Left colon (tissue), 2 donors: ENCODE results near the gene ZFPL1. TPM values are rescaled to one million over a fixed set of nuclear protein-coding genes. Genes with fewer than 3 reads are reported as not detected.
"Not testable (repeated sequence)": the region's sequence is repeated elsewhere in the genome, so short reads cannot be mapped to it uniquely, and the experiment has no call there.

ENCODE experiments used
- ATAC-seq: fragments of 200-7000 bp; cut with Tn5 transposase; one replicate; pipeline ENCODE4 v1.9.1; 2020; ENCODE audit warnings: mild to moderate bottlenecking, moderate library complexity
- DNase-seq, 2 donors: peaks; one replicate each; pipeline ENCODE4 v3.0.0-alpha.2; 2020
- intact Hi-C, 2 donors: fragments of 100-400 bp; cut with DNase I in 1 of 2; cut with micrococcal nuclease in 1 of 2; formaldehyde crosslinking; loops; one replicate each; pipeline versions ENCODE4 v1.11.2 to v1.14.0; 2022; cut with DNase I, micrococcal nuclease
- total RNA-seq, 2 donors: library from RNA; stranded (reverse); fragmentation: NEBNext Ultra II Directional; extraction: Animal tissue kit (Norgen Biotek cat#: 25700); gene quantifications; one replicate each; pipeline ENCODE4 v1.2.1, GENCODE V29; 2021
- donor health status: DM: no; HTN: no; CAD: no.
- donor health status: DM: yes; HTN: yes; CAD: no.

ZFPL1 gene
- total RNA-seq, 2 donors from 2014 or later: 45.3 to 45.6 TPM

- DNase-seq: no peak
- no peak for ATAC-seq
- intact Hi-C loops: no loop called here
Observed at GRCh38 chr11:65111159-65111743, 27.2 kb downstream of the ZFPL1 start.

GRCh38 chr11:65111744-65112545 is 27.9 kb downstream of the ZFPL1 start, which contains the start of gene TM7SF2:
TM7SF2 (plus strand) TSS chr11:65111872; CDS start chr11:65112016, 144 bp downstream.
- intact Hi-C loops: no loop called here
- peak; percentile 98 to 99 for DNase-seq
- peak; percentile 82 for ATAC-seq

- ATAC-seq (peak; percentile 62), DNase-seq (peak; percentile 58 to 84)
- intact Hi-C loops: no loop called here
Observed at GRCh38 chr11:65112546-65113360, 28.7 kb downstream of the ZFPL1 start.

- DNase-seq (peak in 1 of 2 donors; percentile 52), ATAC-seq (no peak)
- intact Hi-C loops: no loop called here
Observed at GRCh38 chr11:65113361-65113756, 29.3 kb downstream of the ZFPL1 start.

GRCh38 chr11:65113839-65114238 is 29.8 kb downstream of the ZFPL1 start:
- no peak for DNase-seq
- intact Hi-C loops: no loop called here
- ATAC-seq: no peak

GRCh38 chr11:65114538-65115171 is 30.6 kb downstream of the ZFPL1 start:
- no peak for ATAC-seq
- intact Hi-C loops: no loop called here
- no peak for DNase-seq

GRCh38 chr11:65115361-65116082 is 31.5 kb downstream of the ZFPL1 start:
- ATAC-seq (no peak), DNase-seq (peak in 1 of 2 donors; percentile 26)
- intact Hi-C loops: no loop called here

GRCh38 chr11:65116370-65117205 is 32.6 kb downstream of the ZFPL1 start:
- ATAC-seq (peak; percentile 23), DNase-seq (peak; percentile 54 to 60)
- intact Hi-C loops: no loop called here

- DNase-seq (peak; percentile 99 to 100), ATAC-seq (peak; percentile 74)
- intact Hi-C loops: no loop called here
Observed at GRCh38 chr11:65117206-65118096, 33.4 kb downstream of the ZFPL1 start, which contains the start of gene ZNHIT2. ZNHIT2 (minus strand) TSS chr11:65117701; CDS start chr11:65117653, 48 bp downstream.

GRCh38 chr11:65118097-65118837 is 34.2 kb downstream of the ZFPL1 start:
- ATAC-seq (no peak), DNase-seq (peak in 1 of 2 donors; percentile 15)
- intact Hi-C loops: no loop called here

GRCh38 chr11:65118891-65119669 is 35.1 kb downstream of the ZFPL1 start:
- peak in 1 of 2 donors; percentile 29 for DNase-seq
- ATAC-seq, intact Hi-C loops: not testable (repeated sequence)

GRCh38 chr11:65119670-65119995 is 35.6 kb downstream of the ZFPL1 start:
- no peak for ATAC-seq
- no peak for DNase-seq
- intact Hi-C loops: no loop called here

GRCh38 chr11:65120831-65121230 is 36.8 kb downstream of the ZFPL1 start:
- DNase-seq (peak in 1 of 2 donors; percentile 5), ATAC-seq (no peak)
- intact Hi-C loops: no loop called here

- intact Hi-C loops: no loop called here
- ATAC-seq: peak; percentile 27
- DNase-seq: peak; percentile 55 to 56
Observed at GRCh38 chr11:65121447-65121864, 37.4 kb downstream of the ZFPL1 start.
